ENCODE results near the gene ZG16. TPM values are rescaled to one million over a fixed set of nuclear protein-coding genes. Genes with fewer than 3 reads are reported as not detected.
"Not testable (repeated sequence)": the region's sequence is repeated elsewhere in the genome, so short reads cannot be mapped to it uniquely, and the experiment has no call there.

The ZG16 gene
- total RNA-seq, 1 donor from 2014 or later = not detected

DNA sequence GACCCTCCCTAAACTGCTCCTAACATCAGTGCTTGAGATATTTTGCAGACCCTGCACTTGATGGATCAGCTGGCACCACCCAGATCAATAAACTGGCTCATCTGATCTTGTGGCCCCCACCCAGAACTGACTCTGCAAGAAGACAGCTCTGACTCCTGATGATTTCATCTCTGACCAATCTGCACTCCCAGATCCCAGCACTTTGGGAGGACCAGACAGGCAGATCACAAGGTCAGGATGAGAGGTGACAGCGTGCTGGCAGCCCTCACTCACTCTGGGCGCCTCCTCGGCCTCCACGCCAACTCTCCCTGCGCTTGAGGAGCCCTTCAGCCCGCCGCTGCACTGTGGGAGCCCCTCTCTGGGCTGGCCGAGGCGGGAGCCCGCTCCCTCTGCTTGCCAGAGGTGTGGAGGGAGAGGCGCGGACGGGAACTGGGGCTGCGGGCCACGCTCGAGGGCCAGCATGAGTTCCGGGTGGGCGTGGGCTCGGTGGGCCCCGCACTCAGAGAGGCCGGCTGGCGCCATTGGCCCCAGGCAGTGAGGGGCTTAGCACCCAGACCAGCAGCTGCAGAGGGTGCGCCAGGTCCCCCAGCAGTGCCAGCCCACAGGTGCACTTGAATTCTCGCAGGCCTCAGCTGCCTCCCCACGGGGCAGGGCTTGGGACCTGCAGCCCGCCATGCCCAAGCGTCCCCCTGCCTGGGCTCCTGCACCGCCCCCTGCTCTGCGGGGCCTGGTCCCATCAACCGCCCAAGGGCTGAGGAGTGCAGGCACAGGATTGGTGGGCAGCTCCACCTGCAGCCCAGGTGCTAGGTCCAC is 29.9 kb upstream of the ZG16 start:
- intact Hi-C loops (cut with micrococcal nuclease) = loop anchor here (2.0 kb wide), 1 partner anchor 47 kb away; no protein-coding TSS in a partner anchor

DNA sequence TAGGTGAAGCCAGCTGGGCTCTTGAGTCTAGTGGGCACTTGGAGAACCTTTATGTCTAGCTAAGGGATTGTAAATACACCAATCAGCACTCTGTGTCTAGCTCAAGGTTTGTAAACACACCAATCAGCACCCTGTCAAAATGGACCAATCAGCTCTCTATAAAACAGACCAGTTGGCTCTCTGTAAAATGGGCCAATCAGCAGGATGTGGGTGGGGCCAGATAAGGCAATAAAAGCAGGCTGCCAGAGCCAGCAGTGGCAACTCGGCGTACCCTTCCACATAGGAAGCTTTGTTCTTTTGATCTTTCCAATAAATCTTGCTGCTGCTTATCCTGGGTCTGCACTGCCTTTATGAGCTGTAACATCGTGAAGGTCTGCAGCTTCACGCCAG is 29.3 kb upstream of the ZG16 start:
- intact Hi-C loops (cut with micrococcal nuclease) = not testable (repeated sequence)

DNA sequence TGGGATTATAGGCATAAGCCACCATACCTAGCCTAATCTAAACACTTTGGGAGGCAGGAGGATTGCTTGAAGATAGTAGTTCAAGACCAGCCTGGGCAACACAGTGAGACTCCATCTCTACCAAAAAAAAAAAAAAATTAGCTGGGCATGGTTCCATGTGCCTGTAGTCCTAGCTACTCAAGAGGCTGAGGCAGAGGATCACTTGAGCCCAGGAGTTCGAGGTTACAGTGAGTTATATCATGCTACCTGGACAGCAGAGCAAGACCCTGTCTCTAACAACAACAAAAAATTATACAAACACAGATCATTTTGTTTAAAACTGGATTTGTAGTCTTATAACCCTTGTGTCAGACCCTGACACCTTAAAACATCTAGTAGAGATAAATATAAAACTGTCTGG is 24.5 kb upstream of the ZG16 start:
- intact Hi-C loops (cut with micrococcal nuclease) = no loop called here

DNA sequence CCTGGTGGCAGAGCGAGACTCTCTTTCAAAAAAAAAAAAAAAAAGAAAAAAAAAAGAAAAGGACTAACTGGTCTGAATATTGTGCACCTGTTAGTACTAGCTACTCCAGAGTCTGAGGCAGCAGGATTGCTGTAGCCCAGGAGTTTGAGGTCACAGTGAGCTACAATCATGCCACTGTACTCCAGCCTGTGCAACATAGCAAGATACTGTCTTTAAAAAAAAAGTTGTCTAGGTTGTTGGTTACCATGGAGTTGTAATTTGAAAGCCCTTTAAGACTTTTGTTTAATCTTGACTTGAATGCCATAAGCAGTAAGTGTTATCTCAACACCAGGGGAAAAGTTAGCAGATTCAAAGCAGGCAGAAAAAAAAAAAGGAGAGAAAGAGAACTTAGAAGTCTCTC is 21.4 kb upstream of the ZG16 start:
- intact Hi-C loops (cut with micrococcal nuclease) = no loop called here

DNA sequence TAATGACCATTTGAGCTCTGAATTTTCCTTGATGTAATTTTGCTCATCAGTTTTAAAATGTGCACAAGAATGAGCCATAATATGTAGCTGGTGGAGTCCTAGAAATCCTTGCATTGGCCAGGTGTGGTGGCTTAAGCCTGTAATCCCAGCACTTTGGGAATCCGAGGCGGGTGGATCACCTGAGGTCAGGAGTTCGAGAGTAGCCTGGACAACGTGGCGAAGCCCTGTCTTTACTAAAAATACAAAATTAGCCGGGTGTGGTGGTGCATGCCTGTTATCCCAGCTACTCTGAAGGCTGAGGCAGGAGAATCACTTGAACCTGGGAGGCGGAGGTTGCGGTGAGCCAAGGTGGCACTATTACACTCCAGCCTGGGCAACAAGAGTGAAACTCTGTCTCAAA is 21.0 kb upstream of the ZG16 start:
- intact Hi-C loops (cut with micrococcal nuclease) = not testable (repeated sequence)

DNA sequence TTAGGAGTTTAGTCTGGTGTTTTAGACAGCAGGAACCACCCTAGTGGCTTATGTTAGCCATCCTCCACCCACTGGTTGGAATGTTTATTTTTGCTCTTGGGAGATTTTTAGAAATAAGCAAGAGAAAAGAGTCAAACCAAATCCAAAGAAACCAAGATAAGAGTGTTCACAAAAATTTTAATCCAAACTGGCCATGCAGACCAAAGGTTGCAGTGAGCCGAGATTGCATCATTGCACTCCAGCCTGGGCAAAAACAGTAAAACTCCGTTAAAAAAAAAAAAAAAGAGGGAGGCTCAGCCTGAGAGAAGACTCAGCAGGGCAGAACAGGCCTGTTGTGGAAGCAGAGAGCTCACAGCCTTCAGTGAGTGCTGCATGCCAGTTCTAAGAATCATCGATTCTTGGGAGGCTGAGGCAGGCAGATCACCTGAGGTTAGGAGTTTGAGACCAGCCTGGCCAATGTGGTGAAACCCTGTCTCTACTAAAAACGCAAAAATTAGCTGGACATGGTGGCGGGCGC is 20.0 kb upstream of the ZG16 start:
- intact Hi-C loops (cut with micrococcal nuclease) = no loop called here

DNA sequence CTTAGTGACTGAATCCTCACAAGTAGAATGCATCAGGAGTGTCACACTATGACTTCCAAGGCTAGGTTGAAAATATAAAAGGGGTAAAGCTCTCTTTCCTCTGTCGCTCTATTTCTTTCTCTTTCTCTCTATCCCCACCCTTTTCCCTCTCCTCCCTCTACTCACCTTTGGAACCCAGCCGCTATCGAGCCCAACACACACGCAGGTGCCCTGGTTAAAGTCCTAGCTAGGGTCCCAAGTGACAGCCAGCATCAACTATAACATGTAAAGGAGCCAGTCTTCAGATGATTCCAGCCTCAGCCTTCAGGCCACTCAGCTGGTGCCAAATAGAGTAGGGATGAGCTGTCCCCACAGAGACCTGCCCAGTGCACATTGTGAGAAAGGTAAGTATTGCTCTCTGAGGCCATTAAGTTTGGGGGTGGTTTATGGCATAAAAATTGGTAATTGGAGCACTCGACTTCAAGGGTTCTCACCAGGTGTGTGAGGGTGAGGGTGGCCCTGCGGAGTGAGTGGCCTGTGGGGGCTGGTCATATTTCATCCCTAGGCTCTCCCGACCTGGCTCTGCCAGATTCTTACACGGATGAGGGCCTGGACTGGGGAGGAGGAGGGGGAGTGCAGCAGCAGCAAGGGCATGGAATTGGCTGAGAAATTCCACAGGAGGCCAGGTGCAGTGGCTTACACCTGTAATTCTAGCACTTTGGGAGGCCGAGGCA is 17.3 kb upstream of the ZG16 start:
- intact Hi-C loops (cut with micrococcal nuclease) = no loop called here

DNA sequence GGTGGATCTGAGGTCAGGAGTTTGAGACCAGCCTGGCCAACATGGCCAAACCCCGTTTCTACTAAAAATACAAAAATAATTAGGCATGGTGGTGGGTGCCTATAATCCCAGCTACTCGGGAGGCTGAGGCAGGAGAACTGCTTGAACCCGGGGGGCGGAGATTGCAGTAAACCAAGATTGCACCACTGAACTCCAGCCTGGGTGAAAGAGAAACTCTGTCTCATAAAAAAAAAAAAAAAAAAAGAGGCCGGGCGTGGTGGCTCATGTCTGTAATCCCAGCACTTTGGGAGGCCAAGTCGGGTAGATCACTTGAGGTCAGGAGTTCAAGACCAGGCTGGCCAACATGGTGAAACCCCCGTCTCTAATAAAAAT is 16.8 kb upstream of the ZG16 start:
- intact Hi-C loops (cut with micrococcal nuclease) = not testable (repeated sequence)

DNA sequence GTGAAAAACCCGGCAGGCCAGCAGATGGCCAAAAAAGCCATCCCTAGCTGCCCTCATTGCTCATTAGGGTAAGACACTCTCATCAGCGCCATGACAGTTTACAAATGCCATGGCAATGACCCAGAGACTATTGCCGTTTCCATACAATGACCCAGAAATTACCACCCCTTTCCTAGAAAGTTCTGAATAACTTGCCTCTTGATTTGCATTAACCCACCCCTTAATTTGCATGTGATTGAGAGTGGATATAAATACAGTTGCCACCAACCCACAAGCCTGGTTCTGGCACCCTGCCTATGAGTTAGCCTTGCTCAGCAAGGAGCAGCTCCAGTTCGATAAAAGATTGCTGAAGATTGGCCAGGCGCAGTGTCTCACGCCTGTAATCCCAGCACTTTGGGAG is 16.2 kb upstream of the ZG16 start:
- intact Hi-C loops (cut with micrococcal nuclease) = no loop called here

DNA sequence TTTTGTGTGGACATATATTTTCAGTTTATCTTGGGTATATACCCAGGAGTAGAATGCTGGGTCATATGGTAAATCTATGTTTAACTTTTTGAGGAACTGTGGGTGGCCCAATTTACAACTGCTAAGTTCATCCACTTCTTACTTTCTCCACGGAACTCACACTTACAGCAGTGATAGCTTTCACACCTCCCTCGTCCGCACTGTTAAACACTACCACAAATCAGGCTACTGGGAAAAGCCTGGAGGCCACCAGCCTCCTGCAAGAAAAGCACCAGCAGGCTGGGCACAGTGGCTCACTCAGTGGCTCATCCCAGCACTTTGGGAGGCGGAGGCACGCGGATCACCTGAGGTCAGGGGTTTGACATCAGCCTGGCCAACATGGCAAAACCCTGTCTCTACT is 14.7 kb upstream of the ZG16 start:
- intact Hi-C loops (cut with micrococcal nuclease) = no loop called here

DNA sequence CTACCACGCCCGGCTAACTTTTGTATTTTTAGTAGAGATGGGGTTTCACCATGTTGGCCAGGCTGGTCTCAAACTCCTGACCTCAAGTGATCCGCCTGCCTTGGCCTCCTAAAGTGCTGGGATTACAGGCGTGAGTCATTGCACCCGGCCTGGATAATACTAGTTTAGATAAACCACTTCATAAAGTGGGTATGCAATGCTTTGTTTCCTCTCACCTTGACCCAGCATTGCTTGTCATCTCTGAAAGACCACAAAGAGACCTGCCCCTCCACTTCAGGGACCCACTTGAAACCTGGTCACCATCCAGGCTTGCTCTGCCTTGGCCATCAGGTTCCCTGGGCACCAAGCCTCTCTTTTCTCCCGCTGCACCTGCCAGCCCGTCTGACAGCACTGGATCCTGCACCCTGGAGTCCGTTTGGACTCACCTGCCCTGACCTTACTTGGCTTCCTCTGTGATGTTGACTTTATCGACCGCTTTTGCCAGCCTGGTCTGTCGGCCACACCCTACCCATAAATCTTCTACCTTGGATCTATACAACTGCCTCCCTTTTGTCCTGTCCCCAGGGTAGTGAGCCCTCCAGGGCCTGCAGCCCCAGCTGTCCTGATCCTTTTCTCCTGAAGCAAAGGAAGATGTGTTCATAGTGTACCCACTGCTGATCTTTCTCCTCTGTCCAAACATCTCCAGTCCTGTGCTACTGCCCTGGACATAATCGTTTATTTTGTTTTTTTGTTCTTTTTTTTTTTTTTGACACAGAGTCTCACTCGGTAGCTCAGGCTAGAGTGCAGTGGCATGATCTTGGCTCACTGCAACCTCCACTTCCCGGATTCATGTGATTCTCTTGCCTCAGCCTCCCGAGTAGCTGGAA is 12.7 kb upstream of the ZG16 start:
- intact Hi-C loops (cut with micrococcal nuclease) = no loop called here

DNA sequence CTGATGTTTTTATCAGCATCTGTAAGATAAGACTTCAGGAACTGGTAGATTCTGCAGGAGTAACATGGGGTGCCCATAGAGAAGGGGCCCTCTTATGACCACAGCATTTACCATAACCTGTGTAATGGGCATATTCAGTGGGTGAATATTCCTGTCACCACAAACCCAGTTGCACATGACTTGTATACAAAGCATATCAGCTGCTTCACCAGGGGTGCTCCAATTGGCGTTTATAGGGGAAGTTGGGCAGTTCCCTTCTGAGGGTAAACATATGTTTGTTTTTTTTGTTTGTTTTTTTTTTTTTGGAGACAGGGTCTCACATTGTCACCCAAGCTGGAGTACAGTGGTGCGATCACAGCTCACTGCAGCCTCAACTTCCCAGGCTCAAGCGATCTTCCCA is 11.5 kb upstream of the ZG16 start:
- intact Hi-C loops (cut with micrococcal nuclease) = no loop called here

DNA sequence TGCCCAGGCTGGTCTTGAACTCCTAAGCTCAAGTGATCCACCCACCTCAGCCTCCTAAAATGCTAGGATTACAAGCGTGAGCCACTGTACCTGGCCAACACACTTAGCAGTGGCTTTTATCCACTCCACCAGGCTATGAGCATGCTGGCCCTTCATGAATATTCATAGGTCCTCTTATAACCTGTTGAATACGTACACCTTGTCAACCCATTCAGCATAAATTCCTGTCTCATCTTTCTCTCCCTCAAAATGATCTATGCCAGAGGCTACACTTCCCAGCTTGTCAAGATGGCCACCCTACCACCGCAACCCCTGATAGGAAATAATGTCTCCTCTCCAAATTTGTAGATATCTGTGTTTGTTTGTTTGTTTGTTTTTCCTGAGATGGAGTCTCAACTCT is 11.0 kb upstream of the ZG16 start:
- intact Hi-C loops (cut with micrococcal nuclease) = no loop called here

DNA sequence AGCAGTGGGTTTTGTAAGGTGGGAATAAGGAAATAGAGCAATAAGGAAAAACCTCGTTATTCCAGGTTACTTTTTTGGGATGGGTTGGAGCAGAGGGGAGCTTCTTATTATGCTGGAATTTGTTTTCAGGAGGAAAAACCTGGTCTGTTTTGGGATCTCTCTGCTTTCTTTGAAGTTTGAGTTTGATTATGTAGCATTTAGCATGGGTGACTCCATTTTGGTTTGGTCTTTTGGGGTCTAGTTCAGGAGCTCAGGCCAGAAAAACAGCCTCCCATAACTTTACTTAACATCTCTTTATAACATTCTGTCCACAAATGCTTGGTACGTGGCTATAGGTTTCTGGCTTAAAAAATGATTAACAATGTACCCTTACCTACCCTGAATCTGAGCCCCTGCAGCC is 8.5 kb upstream of the ZG16 start:
- intact Hi-C loops (cut with micrococcal nuclease) = no loop called here

DNA sequence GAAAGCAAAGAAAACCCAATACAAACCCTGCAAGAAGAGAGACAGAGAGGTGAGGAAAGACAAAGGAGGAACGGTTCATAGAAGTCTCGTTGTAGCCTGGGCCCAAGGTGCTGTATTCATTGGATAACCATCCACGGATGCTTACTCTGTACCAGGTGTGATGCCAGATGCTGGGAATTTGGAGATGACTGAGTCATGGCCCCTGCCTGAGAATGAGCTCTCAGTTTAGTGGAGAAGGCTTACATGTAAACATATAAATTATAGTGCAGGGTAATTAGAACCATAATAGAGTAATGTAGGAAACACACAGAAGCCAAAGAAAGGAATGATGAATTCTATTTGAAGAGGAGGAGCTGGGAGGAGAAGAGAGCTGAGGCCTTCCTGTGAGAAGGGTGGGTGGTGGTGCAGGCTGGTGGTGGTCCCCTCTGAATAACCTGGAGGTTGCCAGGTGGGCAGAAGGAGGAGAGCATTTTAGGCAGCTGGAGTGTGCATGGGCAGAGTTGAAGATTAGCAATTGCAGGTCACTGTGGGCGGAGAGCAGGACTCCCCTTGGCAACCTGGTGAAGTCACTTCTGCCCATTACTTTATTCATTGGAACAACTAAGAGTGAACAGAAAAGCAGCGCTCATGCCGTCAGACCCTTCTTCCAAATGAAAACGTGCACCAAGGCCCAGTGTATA is 7.7 kb upstream of the ZG16 start:
- intact Hi-C loops (cut with micrococcal nuclease) = no loop called here

DNA sequence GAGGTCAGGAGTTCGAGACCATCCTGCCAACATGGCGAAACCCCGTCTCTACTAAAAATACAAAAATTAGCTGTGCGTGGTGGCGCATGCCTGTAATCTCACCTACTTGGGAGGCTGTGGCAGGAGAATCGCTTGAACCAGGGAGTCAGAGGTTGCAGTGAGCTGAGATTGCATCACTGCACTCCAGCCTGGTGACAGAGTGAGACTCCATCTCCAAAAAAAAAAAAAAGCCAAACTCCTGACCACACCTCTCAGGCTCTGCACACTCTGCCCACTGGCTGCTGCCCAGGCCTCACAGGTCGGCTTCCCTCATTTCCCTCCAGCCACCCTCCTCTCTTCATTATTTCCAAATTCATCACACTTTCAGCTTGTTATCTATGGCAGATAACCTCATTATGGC is 5.7 kb upstream of the ZG16 start:
- intact Hi-C loops (cut with micrococcal nuclease) = not testable (repeated sequence)

DNA sequence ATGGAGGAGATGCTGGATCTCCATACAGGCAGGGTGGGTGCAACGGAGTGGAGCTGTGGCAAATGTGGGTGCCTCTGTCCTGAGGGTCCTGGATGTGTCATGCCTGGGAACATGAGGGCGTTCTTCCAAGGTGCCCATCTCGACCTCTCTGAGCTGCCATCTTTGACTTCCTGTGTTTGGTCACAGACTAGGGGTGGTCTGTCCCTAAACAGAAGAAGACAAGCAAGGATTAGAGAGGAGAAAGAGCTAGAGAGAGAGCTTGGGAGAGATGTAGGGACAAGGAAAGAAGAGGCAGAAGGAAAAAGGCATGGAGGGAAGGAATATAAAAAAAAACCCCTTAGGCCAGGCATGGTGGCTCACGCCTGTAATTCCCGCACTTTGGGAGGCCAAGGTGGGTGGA is 3.3 kb upstream of the ZG16 start:
- intact Hi-C loops (cut with micrococcal nuclease) = no loop called here

DNA sequence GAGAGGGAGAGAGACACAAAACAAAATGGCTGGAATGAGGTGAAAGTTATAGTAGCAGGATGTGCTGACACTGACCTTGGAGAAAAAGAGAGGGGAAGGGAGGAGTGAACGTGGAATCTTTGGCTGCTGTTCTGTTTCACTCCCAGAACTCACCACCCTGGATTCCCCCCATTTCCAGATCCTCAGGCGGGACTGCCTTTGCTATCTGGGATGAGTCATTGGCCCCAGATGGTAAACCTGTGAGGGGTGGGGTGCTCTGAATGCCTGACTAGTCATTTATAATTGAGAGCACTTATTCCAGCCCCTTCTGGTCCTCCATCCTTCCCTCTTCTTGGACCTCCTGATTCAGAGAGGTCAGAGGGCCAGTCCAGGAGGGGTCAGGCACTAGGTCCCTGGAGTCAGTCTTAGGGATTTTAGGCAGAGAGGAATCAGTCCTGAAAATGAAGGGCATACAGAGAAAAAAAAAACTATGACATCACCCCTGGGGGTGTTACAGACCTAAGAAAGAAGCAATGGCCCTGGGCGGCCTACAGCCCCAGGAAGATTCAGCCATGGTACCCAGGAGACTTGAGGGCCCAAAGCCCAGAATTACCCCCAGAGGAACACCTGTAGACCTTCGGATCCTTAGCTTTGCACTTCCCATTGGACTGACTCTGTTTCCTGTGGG is 2.2 kb upstream of the ZG16 start:
- intact Hi-C loops (cut with micrococcal nuclease) = no loop called here

DNA sequence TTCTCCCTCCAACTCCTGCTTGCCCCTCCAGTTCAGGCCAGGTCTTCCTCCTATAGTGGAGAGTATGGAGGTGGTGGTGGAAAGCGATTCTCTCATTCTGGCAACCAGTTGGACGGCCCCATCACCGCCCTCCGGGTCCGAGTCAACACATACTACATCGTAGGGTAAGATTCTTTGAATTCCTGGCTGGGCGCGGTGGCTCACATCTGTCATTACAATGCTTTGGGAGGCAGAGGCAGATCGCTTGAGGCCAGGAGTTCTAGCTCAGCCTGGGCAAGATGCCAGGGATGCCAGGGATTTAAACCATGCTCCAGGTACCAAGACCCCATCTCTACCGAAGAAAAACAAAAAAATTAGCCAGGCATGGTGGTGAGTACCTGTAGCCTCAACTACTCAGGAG is 1.4 kb downstream of the ZG16 start:
- intact Hi-C loops (cut with micrococcal nuclease) = no loop called here

DNA sequence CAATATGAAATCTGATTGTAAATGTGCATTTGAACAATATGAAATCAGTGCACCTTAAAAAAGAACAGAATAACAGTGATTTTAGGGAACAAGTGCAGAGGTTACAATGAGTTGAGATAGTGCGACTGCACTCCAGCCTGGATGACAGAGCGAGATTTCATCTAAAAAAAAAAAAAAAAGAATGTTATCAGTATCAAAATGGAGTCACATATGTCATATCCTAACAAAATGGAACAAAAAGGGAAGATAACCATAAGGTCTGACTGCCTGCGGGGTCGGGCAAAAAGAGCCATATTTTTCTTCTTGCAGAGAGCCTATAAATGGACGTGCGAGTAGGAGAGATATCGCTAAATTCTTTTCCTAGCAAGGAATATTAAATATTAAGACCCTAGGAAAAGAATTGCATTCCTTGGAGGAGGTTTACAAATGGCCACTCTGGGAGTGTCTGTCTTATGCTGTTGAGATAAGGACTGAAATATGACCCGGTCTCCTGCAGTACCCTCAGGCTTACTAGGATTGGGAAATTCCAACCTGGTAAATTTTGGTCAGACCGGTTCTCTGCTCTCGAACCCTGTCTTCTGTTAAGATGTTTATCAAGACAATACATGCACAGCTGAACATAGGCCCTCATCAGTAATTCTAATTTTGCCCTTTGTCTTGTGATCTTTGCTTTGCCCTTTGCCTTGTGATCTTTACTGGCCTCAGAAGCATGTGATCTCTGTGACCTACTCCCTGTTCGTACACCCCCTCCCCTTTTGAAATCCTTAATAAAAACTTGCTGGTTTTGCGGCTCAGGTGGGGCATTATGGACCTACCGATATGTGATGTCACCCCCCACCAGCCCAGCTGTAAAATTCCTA is 5.3 kb downstream of the ZG16 start:
- intact Hi-C loops (cut with micrococcal nuclease) = not testable (repeated sequence)
